GM23338 (cell line): ENCODE measurements around the gene EPHB2. TPM values are rescaled to one million over a fixed set of nuclear protein-coding genes. Genes with fewer than 3 reads are reported as not detected.

Experiments
- ATAC-seq: fragments of 200-7000 bp; cut with Tn5 transposase; 3 replicates; pipeline ENCODE4 v1.9.1; 2020
- DNase-seq: peaks from one replicate; pipeline ENCODE4 v3.0.0-alpha.2; 2015; ENCODE audit warnings: low spot score
- H2AFZ ChIP-seq: fragments of 200-600 bp; sonication (generic); 2 replicates; pipeline ENCODE4 v1.8.0; 2016; ENCODE audit warnings: antibody characterized with exemption, mild to moderate bottlenecking, moderate library complexity
- H3F3A ChIP-seq: fragments of 200-600 bp; sonication (generic); replicated peaks from 2 replicates; pipeline ENCODE4 v1.8.0; 2017; ENCODE audit warnings: antibody characterized with exemption, mixed run types, low read depth
- H3K27ac ChIP-seq: fragments of 200-600 bp; sonication (generic); 2 replicates; pipeline ENCODE4 v1.6.1; 2016; ENCODE audit warnings: low read depth
- H3K27me3 ChIP-seq: fragments of 200-600 bp; sonication (generic); 2 replicates; pipeline ENCODE4 v1.8.0; 2016; ENCODE audit warnings: mild to moderate bottlenecking, mixed run types, moderate library complexity; ENCODE audit not compliant: insufficient read depth
- H3K36me3 ChIP-seq: fragments of 200-600 bp; sonication (generic); 2 replicates; pipeline ENCODE4 v1.8.0; 2016; ENCODE audit warnings: mild to moderate bottlenecking; ENCODE audit not compliant: insufficient read depth
- H3K4me1 ChIP-seq: fragments of 200-600 bp; sonication (generic); 2 replicates; pipeline ENCODE4 v1.8.0; 2016; ENCODE audit warnings: mild to moderate bottlenecking, moderate library complexity; ENCODE audit not compliant: insufficient read depth
- H3K4me2 ChIP-seq: fragments of 200-600 bp; sonication (generic); 2 replicates; pipeline ENCODE4 v1.7.1; 2017; ENCODE audit warnings: mixed run types
- H3K4me3 ChIP-seq: fragments of 200-600 bp; sonication (generic); 2 replicates; pipeline ENCODE4 v1.6.1; 2016; ENCODE audit warnings: mixed run types
- H3K79me2 ChIP-seq: fragments of 200-600 bp; sonication (generic); replicated peaks from 2 replicates; pipeline ENCODE4 v1.8.0; 2017; ENCODE audit warnings: mild to moderate bottlenecking; ENCODE audit not compliant: insufficient read depth
- H3K9me2 ChIP-seq: fragments of 200-600 bp; sonication (generic); 2 replicates; pipeline ENCODE4 v1.8.0; 2017; ENCODE audit not compliant: insufficient read depth
- H4K20me1 ChIP-seq: fragments of 200-600 bp; sonication (generic); replicated peaks from 2 replicates; pipeline ENCODE4 v1.8.0; 2017; ENCODE audit warnings: mild to moderate bottlenecking; ENCODE audit not compliant: insufficient read depth
- H3K27ac Mint-ChIP-seq: 2 replicates; pipeline ENCODE4 v1.8.0; 2020; ENCODE audit warnings: inconsistent platforms, mild to moderate bottlenecking, moderate library complexity, mixed read lengths
- H3K27me3 Mint-ChIP-seq: 3 replicates; pipeline ENCODE4 v1.8.0; 2022; ENCODE audit warnings: low read depth, mild to moderate bottlenecking, moderate library complexity, mixed read lengths, inconsistent platforms; ENCODE audit not compliant: insufficient read depth, poor library complexity
- H3K36me3 Mint-ChIP-seq: 3 replicates; pipeline ENCODE4 v1.8.0; 2021; ENCODE audit warnings: low read depth, mild to moderate bottlenecking, inconsistent platforms, moderate library complexity, mixed read lengths
- H3K4me1 Mint-ChIP-seq: 3 replicates; pipeline ENCODE4 v1.8.0; 2020; ENCODE audit warnings: mild to moderate bottlenecking, inconsistent platforms, mixed read lengths
- H3K4me3 Mint-ChIP-seq: 3 replicates; pipeline ENCODE4 v1.8.0; 2021; ENCODE audit warnings: moderate library complexity, mild to moderate bottlenecking, inconsistent platforms, mixed read lengths
- H3K9me3 Mint-ChIP-seq: 3 replicates; pipeline ENCODE4 v1.8.0; 2020; ENCODE audit warnings: moderate library complexity, mild to moderate bottlenecking, inconsistent platforms, mixed read lengths
- CREB1 ChIP-seq: fragments of 250-450 bp; sonication (Bioruptor Pico); IDR thresholded peaks from 2 replicates; pipeline ENCODE4 v1.5.0; 2020; ENCODE audit warnings: low read depth, mild to moderate bottlenecking, moderate library complexity
- ETS1 ChIP-seq: IDR thresholded peaks from 2 replicates; pipeline ENCODE4 v1.6.1; 2016; ENCODE audit warnings: antibody characterized with exemption
- EZH2 ChIP-seq: fragments of 200-600 bp; sonication (generic); IDR thresholded peaks from one replicate; pipeline ENCODE4 v1.8.0; 2017; ENCODE audit warnings: antibody characterized with exemption, mild to moderate bottlenecking, low read depth; ENCODE audit not compliant: unreplicated experiment
- EZH2phosphoT487 ChIP-seq: fragments of 200-600 bp; sonication (generic); IDR thresholded peaks from one replicate; pipeline ENCODE4 v1.8.1; 2018; ENCODE audit warnings: antibody characterized with exemption; ENCODE audit not compliant: unreplicated experiment
- JUNB ChIP-seq: IDR thresholded peaks from one replicate; pipeline ENCODE4 v1.6.1; 2016; ENCODE audit warnings: antibody characterized with exemption; ENCODE audit not compliant: unreplicated experiment
- NANOG ChIP-seq: IDR thresholded peaks from 2 replicates; pipeline ENCODE4 v1.6.1; 2016; ENCODE audit warnings: antibody characterized with exemption, borderline replicate concordance
- POLR2AphosphoS5 ChIP-seq: IDR thresholded peaks from 2 replicates; pipeline ENCODE4 v1.6.1; 2016; ENCODE audit warnings: antibody characterized with exemption, low read depth
- STAT1 ChIP-seq: IDR thresholded peaks from one replicate; pipeline ENCODE4 v1.6.1; 2016; ENCODE audit warnings: antibody characterized with exemption; ENCODE audit not compliant: unreplicated experiment
- ZNF114 ChIP-seq: fragments of 250-450 bp; sonication (Bioruptor Pico); IDR thresholded peaks from 2 replicates; pipeline ENCODE4 v1.5.0; 2020; ENCODE audit warnings: mild to moderate bottlenecking, moderate library complexity
- ZNF331 ChIP-seq: fragments of 250-450 bp; sonication (Bioruptor Pico); IDR thresholded peaks from 2 replicates; pipeline ENCODE4 v1.5.0; 2020; ENCODE audit warnings: low read depth, mild to moderate bottlenecking, moderate library complexity
- polyA plus RNA-seq: library from polyadenylated mRNA; unstranded; fragments of >200 nt; fragmentation: Nextera tagmentation; extraction: Ambion mirVana; gene quantifications from 2 replicates; pipeline ENCODE4 v1.2.1, GENCODE V29; 2016
- total RNA-seq: library from RNA; depleted of rRNA; stranded (reverse); fragments of >200 nt; shearing (Covaris generic); gene quantifications from 2 replicates; pipeline ENCODE4 v1.2.3, GENCODE V29; 2014
- TF ChIP-seq, protein P1 (sequence below), 2 experiments: fragments of 200-600 bp in 1 of 2; sonication (generic) in 1 of 2; conservative IDR thresholded peaks; 2 replicates each; pipeline versions ENCODE4 v1.5.1 to v1.6.1; 2016 to 2017; ENCODE audit warnings: antibody characterized with exemption in 2 of 2, low read depth in 2 of 2, mild to moderate bottlenecking in 2 of 2, moderate library complexity in 1 of 2
- TF ChIP-seq, protein P2 (sequence below): IDR thresholded peaks from one replicate; pipeline ENCODE4 v1.6.1; 2018; ENCODE audit warnings: antibody characterized with exemption; ENCODE audit not compliant: unreplicated experiment

EPHB2 gene
- total and polyA plus RNA-seq, 2 experiments from 2014 or later = 4.1 to 20.1 TPM

- TF ChIP-seq, protein P1, sequence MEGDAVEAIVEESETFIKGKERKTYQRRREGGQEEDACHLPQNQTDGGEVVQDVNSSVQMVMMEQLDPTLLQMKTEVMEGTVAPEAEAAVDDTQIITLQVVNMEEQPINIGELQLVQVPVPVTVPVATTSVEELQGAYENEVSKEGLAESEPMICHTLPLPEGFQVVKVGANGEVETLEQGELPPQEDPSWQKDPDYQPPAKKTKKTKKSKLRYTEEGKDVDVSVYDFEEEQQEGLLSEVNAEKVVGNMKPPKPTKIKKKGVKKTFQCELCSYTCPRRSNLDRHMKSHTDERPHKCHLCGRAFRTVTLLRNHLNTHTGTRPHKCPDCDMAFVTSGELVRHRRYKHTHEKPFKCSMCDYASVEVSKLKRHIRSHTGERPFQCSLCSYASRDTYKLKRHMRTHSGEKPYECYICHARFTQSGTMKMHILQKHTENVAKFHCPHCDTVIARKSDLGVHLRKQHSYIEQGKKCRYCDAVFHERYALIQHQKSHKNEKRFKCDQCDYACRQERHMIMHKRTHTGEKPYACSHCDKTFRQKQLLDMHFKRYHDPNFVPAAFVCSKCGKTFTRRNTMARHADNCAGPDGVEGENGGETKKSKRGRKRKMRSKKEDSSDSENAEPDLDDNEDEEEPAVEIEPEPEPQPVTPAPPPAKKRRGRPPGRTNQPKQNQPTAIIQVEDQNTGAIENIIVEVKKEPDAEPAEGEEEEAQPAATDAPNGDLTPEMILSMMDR (conservative IDR thresholded peaks at IDR 0.05; ENCODE audit: low read depth in 2 of 2) = no peak
- TF ChIP-seq EZH2 (no peak), ZNF114 (CRISPR knock-in tag) (no peak), JUNB (no peak), NANOG (no peak), EZH2phosphoT487 (no peak), ZNF331 (CRISPR knock-in tag) (no peak)
- TF ChIP-seq, protein P2, sequence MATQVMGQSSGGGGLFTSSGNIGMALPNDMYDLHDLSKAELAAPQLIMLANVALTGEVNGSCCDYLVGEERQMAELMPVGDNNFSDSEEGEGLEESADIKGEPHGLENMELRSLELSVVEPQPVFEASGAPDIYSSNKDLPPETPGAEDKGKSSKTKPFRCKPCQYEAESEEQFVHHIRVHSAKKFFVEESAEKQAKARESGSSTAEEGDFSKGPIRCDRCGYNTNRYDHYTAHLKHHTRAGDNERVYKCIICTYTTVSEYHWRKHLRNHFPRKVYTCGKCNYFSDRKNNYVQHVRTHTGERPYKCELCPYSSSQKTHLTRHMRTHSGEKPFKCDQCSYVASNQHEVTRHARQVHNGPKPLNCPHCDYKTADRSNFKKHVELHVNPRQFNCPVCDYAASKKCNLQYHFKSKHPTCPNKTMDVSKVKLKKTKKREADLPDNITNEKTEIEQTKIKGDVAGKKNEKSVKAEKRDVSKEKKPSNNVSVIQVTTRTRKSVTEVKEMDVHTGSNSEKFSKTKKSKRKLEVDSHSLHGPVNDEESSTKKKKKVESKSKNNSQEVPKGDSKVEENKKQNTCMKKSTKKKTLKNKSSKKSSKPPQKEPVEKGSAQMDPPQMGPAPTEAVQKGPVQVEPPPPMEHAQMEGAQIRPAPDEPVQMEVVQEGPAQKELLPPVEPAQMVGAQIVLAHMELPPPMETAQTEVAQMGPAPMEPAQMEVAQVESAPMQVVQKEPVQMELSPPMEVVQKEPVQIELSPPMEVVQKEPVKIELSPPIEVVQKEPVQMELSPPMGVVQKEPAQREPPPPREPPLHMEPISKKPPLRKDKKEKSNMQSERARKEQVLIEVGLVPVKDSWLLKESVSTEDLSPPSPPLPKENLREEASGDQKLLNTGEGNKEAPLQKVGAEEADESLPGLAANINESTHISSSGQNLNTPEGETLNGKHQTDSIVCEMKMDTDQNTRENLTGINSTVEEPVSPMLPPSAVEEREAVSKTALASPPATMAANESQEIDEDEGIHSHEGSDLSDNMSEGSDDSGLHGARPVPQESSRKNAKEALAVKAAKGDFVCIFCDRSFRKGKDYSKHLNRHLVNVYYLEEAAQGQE = no peak
These were observed 128.3 kb downstream of the EPHB2 start (continued) for GRCh38 chr1:22838965-22839364.

DNA sequence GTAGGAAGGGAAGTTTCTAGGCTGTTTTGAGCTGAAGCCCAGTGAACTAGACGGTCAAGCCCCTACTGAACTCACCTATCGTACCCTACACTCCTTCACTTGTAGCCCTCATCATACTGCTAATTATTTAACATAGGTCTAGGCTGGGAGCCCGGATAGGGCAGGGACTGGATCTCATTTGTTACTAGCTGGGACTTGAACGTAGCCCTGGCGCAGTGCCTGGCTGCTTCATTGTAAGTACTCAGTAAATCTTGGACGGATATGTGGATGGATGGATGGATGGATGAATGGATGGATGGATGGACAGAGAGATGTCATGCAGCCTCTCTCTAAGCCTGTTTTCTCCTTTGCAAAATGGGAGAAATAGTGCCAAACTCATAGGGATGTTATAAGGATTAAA is 129.2 kb downstream of the EPHB2 start:
- H4K20me1 ChIP-seq = no peaks in the 10 kb centered on the region; the same call in 1 of the 2 replicates
- H3K36me3 ChIP-seq = no peaks in the 10 kb centered on the region
- no peak overlapping the region for H3K27ac ChIP-seq
- no peaks in the 10 kb centered on the region for H3K9me2 ChIP-seq
- H2AFZ ChIP-seq = no peak overlapping the region
- no peak overlapping the region for H3K4me2 ChIP-seq
- Mint-ChIP-seq H3K4me1 (peaks cover 15% of the 10 kb centered on the region), H3K36me3 (no peaks in the 10 kb centered on the region), H3K27ac (no peak overlapping the region), H3K4me3 (no peak overlapping the region), H3K27me3 (peaks cover 7% of the 10 kb centered on the region), H3K9me3 (no peaks in the 10 kb centered on the region)
- H3K4me1 ChIP-seq = no peaks in the 10 kb centered on the region
- TF ChIP-seq CREB1 (CRISPR knock-in tag) = no peak
- no peak for TF ChIP-seq STAT1
- TF ChIP-seq ETS1 = no peak
- TF ChIP-seq JUNB = no peak
- no peak for TF ChIP-seq NANOG
- TF ChIP-seq, protein P2 = no peak
- TF ChIP-seq, protein P1 (conservative IDR thresholded peaks at IDR 0.05; ENCODE audit: low read depth in 2 of 2) = no peak
- no peak for TF ChIP-seq EZH2
- no peak for TF ChIP-seq POLR2AphosphoS5
- no peaks in the 10 kb centered on the region for H3F3A ChIP-seq
- H3K79me2 ChIP-seq = no peaks in the 10 kb centered on the region
- no peak overlapping the region for H3K4me3 ChIP-seq
- DNase-seq = no peak
- ATAC-seq = no peak
- no peaks in the 10 kb centered on the region for H3K27me3 ChIP-seq
